Measurements from ENCODE around the gene UGT2B28. TPM values are rescaled to one million over a fixed set of nuclear protein-coding genes. Genes with fewer than 3 reads are reported as not detected.
"Not testable (repeated sequence)": the region's sequence is repeated elsewhere in the genome, so short reads cannot be mapped to it uniquely, and the experiment has no call there.

UGT2B28 gene
- total RNA-seq, 1 experiment from 2014 or later = not detected

- Histone ChIP-seq H3K36me3 (no peaks in the 10 kb centered on the region), H3K9me3 (replicated peaks) (no peaks in the 10 kb centered on the region), H3K4me1 (peaks cover 4% of the 10 kb centered on the region; the same call in 1 of the 2 replicates), H3K27me3 (no peaks in the 10 kb centered on the region), H3K27ac (no peak overlapping the region), H3K4me3 (no peak overlapping the region)
- DNase-seq = no peak
Observed at GRCh38 chr4:69322055-69322454, 41.8 kb downstream of the UGT2B28 start.

GRCh38 chr4:69323284-69323683 is 43.0 kb downstream of the UGT2B28 start:
- no peaks in the 10 kb centered on the region for H3K9me3 ChIP-seq (replicated peaks)
- no peak for DNase-seq
- no peak overlapping the region for H3K27ac ChIP-seq
- H3K4me1 ChIP-seq = peaks cover 4% of the 10 kb centered on the region; the same call in 1 of the 2 replicates
- no peaks in the 10 kb centered on the region for H3K27me3 ChIP-seq
- H3K36me3 ChIP-seq = no peaks in the 10 kb centered on the region
- H3K4me3 ChIP-seq = no peak overlapping the region

- Histone ChIP-seq H3K9me3 (replicated peaks) (no peaks in the 10 kb centered on the region), H3K4me3 (no peak overlapping the region), H3K36me3 (no peaks in the 10 kb centered on the region), H3K27me3 (no peaks in the 10 kb centered on the region), H3K27ac (no peak overlapping the region), H3K4me1 (no peaks in the 10 kb centered on the region)
- no peak for DNase-seq
Observed at GRCh38 chr4:69330345-69331047, 50.2 kb downstream of the UGT2B28 start.

GRCh38 chr4:69331304-69331703 is 51.0 kb downstream of the UGT2B28 start:
- H3K9me3 ChIP-seq (replicated peaks); H3K36me3 ChIP-seq; H3K27ac ChIP-seq; DNase-seq; H3K27me3 ChIP-seq; H3K4me3 ChIP-seq; H3K4me1 ChIP-seq: not testable (repeated sequence)

- not testable (repeated sequence) for DNase-seq
Observed at GRCh38 chr4:69335485-69335884, 55.2 kb downstream of the UGT2B28 start.

GRCh38 chr4:69343114-69343513 is 62.8 kb downstream of the UGT2B28 start:
- H3K27me3 ChIP-seq, H3K4me3 ChIP-seq: not testable (repeated sequence)

More at GRCh38 chr4:69335485-69335884, 55.2 kb downstream of the UGT2B28 start:
- not testable (repeated sequence) for H3K9me3 ChIP-seq (replicated peaks); H3K4me3 ChIP-seq; H3K27ac ChIP-seq; H3K4me1 ChIP-seq; H3K36me3 ChIP-seq; H3K27me3 ChIP-seq

GRCh38 chr4:69343558-69344420 is 63.5 kb downstream of the UGT2B28 start:
- not testable (repeated sequence) for H3K4me3 ChIP-seq; H3K27ac ChIP-seq; DNase-seq; H3K27me3 ChIP-seq; H3K36me3 ChIP-seq; H3K9me3 ChIP-seq (replicated peaks); H3K4me1 ChIP-seq

More at GRCh38 chr4:69343114-69343513, 62.8 kb downstream of the UGT2B28 start:
- H3K27ac ChIP-seq; H3K36me3 ChIP-seq; DNase-seq; H3K9me3 ChIP-seq (replicated peaks); H3K4me1 ChIP-seq: not testable (repeated sequence)

Other genes starting within 250 kb of the UGT2B28 start
- not detected in 2 replicates for gene UGT2B7, start 184.0 kb upstream of the UGT2B28 start, total RNA-seq (2014; rRNA removed; shearing (Covaris generic))
- not detected in 2 replicates for gene UGT2B11, start 65.7 kb upstream of the UGT2B28 start, total RNA-seq (2014; rRNA removed; shearing (Covaris generic))
- 0.20 and 0.36 TPM in 2 replicates for gene UGT2B4, start 215.4 kb downstream of the UGT2B28 start, total RNA-seq (2014; rRNA removed; shearing (Covaris generic))

Data from SJCRH30 (cell line).